Coronary artery (tissue), 2 donors: ENCODE results near the gene SNAP47.

Experiments
- DNase-seq: peaks from one replicate; pipeline ENCODE4 v3.0.0-alpha.2; 2017; ENCODE audit warnings: low spot score
- H3K27ac ChIP-seq, 2 donors: fragments of 200-600 bp; sonication (generic); one replicate each; pipeline ENCODE4 v1.5.1; 2016 to 2019
- H3K4me3 ChIP-seq: fragments of 200-600 bp; sonication (generic); 2 replicates; pipeline ENCODE4 v1.5.1; 2016; ENCODE audit warnings: mild to moderate bottlenecking, moderate library complexity
- TF ChIP-seq, protein P1 (sequence below): fragments of 200-600 bp; sonication (generic); IDR thresholded peaks from one replicate; pipeline ENCODE4 v1.5.1; 2019; ENCODE audit warnings: antibody characterized with exemption

SNAP47 gene

DNA sequence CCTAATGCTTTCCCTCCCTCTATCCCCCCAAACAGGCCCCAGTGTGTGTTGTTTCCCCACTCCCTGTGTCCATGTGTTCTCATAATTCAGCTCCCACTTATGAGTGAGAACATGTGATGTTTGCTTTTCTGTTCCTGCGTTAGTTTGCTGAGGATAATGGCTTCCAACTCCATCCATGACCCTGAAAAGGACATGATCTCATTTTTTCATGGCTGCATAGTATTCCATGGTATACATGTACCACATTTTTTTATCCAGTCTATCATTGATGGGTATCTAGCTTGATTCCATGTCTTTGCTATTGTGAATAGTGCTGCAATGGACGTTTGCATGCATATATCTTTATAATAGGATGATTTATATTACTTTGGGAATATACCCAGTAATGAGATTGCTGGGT lies 89.0 kb downstream of the SNAP47 start:
- DNase-seq: no peak
- Histone ChIP-seq H3K27ac (no peak overlapping the region), H3K4me3 (no peak overlapping the region)
- TF ChIP-seq, protein P1, sequence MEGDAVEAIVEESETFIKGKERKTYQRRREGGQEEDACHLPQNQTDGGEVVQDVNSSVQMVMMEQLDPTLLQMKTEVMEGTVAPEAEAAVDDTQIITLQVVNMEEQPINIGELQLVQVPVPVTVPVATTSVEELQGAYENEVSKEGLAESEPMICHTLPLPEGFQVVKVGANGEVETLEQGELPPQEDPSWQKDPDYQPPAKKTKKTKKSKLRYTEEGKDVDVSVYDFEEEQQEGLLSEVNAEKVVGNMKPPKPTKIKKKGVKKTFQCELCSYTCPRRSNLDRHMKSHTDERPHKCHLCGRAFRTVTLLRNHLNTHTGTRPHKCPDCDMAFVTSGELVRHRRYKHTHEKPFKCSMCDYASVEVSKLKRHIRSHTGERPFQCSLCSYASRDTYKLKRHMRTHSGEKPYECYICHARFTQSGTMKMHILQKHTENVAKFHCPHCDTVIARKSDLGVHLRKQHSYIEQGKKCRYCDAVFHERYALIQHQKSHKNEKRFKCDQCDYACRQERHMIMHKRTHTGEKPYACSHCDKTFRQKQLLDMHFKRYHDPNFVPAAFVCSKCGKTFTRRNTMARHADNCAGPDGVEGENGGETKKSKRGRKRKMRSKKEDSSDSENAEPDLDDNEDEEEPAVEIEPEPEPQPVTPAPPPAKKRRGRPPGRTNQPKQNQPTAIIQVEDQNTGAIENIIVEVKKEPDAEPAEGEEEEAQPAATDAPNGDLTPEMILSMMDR: no peak

DNA sequence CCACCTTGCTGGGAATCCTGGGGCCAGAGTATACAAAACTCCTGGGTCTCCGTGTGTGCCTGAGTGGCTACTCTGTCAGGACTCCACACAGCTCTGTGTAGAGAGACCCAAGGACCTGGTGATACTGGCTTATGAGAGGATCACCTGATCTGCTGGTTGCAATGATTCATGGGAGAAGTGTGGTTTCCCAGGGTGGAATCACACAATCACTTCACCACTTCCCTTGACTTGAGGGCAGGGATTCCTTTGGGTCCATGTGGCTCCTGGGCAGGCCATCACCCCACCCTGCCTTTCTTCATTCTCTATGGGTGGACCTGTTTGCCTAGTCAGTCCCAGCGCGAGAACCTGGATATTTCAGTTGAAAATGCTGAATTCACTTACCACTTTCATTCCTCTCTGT lies 93.6 kb downstream of the SNAP47 start:
- Histone ChIP-seq H3K4me3 (no peak overlapping the region), H3K27ac (no peak overlapping the region)
- no peak for DNase-seq
- TF ChIP-seq, protein P1: no peak
